Measurements from ENCODE around the gene GLE1. TPM values are rescaled to one million over a fixed set of nuclear protein-coding genes. Genes with fewer than 3 reads are reported as not detected.

The GLE1 gene
- total RNA-seq, 4 donors from 2014 or later = 21.4 to 31.2 (median 24.4) TPM

DNA sequence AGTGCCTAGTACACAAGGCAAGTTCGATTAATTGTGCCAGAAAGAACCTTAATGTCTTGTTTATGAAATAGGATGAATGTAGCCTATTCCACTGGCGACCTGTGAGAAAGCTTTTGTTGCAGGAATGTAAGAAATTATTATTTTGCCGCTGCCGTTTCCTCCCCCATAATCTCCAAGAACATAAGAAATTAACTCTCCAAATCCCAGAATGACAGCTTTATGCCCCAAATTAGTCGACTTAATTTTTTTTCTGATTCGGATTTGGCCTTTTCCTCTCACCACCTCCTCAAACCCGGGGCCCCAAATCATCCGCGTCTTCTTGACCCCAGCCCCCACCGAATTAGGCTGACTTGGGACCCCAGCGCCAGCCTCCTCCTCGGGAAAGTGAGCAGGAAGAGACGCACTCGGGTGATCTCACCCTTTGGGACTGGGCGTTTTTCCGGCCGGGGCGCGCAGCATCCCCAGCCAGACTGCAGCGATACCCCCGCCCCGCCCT, 47.2 kb downstream of the GLE1 start:
- intact Hi-C loops (cut with DNase I) = no loop called here
- DNase-seq = no peak
- WGBS, 2 donors = 3 to 4% methylated on average over 7 to 9 of the region's 22 CpGs
- Histone ChIP-seq H3K4me1 (peaks cover 27 to 57% (median 52%) of the 10 kb centered on the region in 3 donors), H3K36me3 (no peaks in the 10 kb centered on the region), H3K9me3 (no peaks in the 10 kb centered on the region), H3K4me3 (peak overlapping the region; percentile 70 to 97 (median 84)), H3K27ac (peak overlapping the region; percentile 91 to 99 (median 96)), H3K27me3 (no peaks in the 10 kb centered on the region)
- TF ChIP-seq POLR2A (IDR thresholded peaks at IDR 0.05) = peak in 2 of 4 donors; percentile 26 to 30
- TF ChIP-seq, protein P1, sequence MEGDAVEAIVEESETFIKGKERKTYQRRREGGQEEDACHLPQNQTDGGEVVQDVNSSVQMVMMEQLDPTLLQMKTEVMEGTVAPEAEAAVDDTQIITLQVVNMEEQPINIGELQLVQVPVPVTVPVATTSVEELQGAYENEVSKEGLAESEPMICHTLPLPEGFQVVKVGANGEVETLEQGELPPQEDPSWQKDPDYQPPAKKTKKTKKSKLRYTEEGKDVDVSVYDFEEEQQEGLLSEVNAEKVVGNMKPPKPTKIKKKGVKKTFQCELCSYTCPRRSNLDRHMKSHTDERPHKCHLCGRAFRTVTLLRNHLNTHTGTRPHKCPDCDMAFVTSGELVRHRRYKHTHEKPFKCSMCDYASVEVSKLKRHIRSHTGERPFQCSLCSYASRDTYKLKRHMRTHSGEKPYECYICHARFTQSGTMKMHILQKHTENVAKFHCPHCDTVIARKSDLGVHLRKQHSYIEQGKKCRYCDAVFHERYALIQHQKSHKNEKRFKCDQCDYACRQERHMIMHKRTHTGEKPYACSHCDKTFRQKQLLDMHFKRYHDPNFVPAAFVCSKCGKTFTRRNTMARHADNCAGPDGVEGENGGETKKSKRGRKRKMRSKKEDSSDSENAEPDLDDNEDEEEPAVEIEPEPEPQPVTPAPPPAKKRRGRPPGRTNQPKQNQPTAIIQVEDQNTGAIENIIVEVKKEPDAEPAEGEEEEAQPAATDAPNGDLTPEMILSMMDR (IDR thresholded peaks at IDR 0.05) = no peak

DNA sequence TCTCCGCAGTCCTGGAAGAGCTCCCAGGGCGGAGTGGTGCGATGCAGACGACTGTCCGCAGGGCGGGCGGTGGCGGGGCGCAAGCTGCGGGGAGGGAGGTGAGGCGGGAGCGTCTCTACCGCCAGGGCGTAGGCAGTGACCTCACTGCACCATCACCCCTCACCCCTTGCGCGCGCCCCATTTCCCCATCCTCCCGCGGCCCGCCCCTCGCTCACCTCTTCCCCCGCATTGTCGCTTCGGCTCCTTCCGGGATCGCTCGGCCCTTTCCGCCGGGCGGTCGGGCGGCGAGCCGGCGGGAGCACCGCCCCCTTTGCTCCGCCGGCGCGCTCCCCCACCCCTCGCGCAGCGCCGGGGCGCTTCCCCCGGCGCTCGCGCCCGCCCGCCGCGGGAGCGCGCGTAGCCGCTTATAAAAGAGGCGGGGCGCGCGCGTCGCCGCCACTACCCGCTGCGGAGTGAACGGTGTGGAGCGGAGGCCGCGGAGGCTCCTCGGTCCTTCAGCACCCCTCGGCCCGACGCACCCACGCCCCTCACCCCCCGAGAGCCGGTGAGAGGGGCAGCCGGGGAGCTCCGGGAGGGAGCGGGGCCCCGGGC, 47.7 kb downstream of the GLE1 start, which contains the start of gene SPTAN1:
Gene SPTAN1 (plus strand): TSS at position 435 of the 591 bp plus-strand sequence. CDS start 14,154 bp downstream, outside the sequence.
- Histone ChIP-seq H3K9me3 (no peaks in the 10 kb centered on the region), H3K4me3 (peak within 1 kb of the TSS; percentile 70 to 97 (median 84)), H3K36me3 (no peaks in the 10 kb centered on the region), H3K4me1 (peaks cover 29 to 62% (median 54%) of the 10 kb centered on the region in 3 donors), H3K27ac (peak within 1 kb of the TSS; percentile 91 to 99 (median 96)), H3K27me3 (no peaks in the 10 kb centered on the region)
- peak; percentile 63 for DNase-seq
- TF ChIP-seq POLR2A (IDR thresholded peaks at IDR 0.05) = peak; percentile 42 to 99 (median 93)
- TF ChIP-seq, protein P1 (IDR thresholded peaks at IDR 0.05) = peak in 2 of 6 experiments; percentile 19 to 28
- intact Hi-C loops (cut with DNase I) = no loop called here
- WGBS, 2 donors = no CpG with 5 or more reads among the region's 81 CpGs

DNA sequence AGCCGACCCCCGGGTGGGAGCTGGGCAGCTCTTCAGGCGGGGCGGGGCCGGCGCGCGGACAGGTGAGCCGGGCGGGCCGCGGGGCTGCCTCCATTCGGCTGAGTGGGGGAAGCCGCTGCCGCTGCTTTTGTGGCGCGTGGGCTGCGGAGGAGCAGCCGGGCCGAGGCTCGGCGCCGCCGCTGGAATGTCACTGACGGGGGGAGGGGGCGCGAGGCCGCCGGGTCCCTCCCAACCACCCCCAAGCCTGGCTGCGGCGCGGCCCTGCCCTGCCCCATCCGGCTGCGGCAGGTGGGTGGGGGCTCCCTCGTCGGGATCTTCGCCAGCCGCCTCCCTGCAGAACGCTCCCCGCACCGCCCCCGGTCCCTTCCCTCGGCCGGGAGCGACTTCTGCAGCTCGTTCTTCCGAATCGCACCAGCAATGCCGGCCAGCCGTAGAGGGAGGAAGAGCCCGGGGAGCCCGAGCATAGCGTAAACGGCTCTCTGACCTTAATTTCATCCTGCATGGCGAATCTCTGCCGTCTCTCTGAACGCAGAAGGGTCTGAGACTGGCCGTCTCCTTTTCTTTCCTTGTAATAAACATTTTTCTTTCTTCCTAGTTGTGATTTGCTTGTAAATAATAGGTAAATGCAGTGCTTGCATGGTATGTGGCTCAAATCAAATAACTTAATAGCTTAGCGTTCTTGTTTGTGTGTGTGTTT, 48.4 kb downstream of the GLE1 start:
- Histone ChIP-seq H3K9me3 (no peaks in the 10 kb centered on the region), H3K36me3 (no peaks in the 10 kb centered on the region), H3K27ac (peak overlapping the region; percentile 91 to 99 (median 96)), H3K27me3 (no peaks in the 10 kb centered on the region), H3K4me3 (peak overlapping the region; percentile 70 to 97 (median 84)), H3K4me1 (peaks cover 31 to 68% (median 54%) of the 10 kb centered on the region in 3 donors)
- 0 to 1% methylated on average over 14 to 22 of the region's 59 CpGs for WGBS, 2 donors
- no peak for TF ChIP-seq POLR2A (IDR thresholded peaks at IDR 0.05)
- no peak for DNase-seq
- intact Hi-C loops (cut with DNase I) = no loop called here

DNA sequence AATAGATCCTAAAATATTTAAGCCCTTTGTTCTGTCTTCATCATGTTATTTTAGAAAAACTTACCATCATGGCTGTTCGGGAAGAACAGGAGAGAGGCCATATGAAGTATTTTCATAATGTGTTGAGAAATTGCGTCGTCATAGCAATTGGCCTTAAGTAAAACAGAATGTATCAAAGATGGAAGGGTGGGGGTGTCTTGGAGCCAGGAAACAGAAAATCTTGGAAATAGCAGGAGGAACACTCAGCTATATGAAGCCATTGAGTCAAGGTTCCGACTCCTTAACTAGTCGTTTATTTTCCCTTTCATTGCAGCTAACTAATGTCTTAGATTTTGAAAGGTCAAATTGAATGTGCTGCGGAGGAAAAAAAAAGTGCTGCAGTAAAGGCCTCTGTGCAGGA, 49.2 kb downstream of the GLE1 start:
- Histone ChIP-seq H3K36me3 (no peaks in the 10 kb centered on the region), H3K27me3 (no peaks in the 10 kb centered on the region), H3K4me1 (peaks cover 40 to 77% (median 62%) of the 10 kb centered on the region in 3 donors), H3K27ac (peak overlapping the region; percentile 91 to 99 (median 96)), H3K4me3 (peak overlapping the region; percentile 70 to 97 (median 84)), H3K9me3 (no peaks in the 10 kb centered on the region)
- no peak for DNase-seq
- no peak for TF ChIP-seq POLR2A (IDR thresholded peaks at IDR 0.05)
- TF ChIP-seq, protein P1 (IDR thresholded peaks at IDR 0.05) = no peak
- intact Hi-C loops (cut with DNase I) = no loop called here
- 22 to 34% methylated on average over 6 of the region's 6 CpGs for WGBS, 2 donors

DNA sequence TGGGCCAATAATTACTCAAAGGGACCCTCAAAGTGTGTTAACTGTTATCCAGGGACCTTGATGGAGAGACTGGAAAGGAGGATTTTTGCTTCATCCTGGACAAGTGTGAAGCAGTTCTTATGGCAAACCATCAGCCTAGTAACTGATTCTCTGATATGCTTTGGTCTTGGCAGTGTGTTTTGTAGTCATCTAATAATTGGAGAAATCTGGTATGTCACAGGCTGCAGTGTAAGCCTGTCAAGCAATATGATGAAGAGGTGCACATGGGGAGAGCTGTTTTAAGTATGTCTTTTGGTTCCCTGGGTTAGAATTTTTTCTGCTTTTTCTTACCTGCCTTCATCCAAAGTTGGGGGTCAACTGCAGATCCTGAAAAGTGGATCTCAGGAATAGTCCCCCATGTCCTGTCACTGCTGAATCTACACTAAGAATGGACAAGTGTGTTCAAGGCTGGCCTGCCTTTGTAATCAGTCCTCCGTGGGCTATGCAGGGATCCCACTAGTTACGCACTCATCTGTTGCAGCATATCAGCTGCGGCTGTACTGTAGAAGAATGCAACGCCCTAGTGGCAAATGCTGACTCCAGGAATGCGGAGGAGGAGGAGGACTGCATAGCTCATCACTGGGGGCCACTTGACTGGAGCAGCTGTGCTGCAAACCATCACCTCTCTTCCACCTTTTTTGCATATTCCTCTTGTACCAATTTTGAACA, 49.8 kb downstream of the GLE1 start:
- intact Hi-C loops (cut with DNase I) = no loop called here
- TF ChIP-seq POLR2A (IDR thresholded peaks at IDR 0.05) = no peak
- TF ChIP-seq, protein P1 (IDR thresholded peaks at IDR 0.05) = peak in 2 of 6 experiments; percentile 9
- DNase-seq = no peak
- peak overlapping the region; percentile 70 to 97 (median 84) for H3K4me3 ChIP-seq
- peak overlapping the region; percentile 91 to 99 (median 96) for H3K27ac ChIP-seq
- no peaks in the 10 kb centered on the region for H3K36me3 ChIP-seq
- no peaks in the 10 kb centered on the region for H3K9me3 ChIP-seq
- WGBS, 2 donors = 26 to 30% methylated on average over 5 of the region's 5 CpGs
- H3K27me3 ChIP-seq = no peaks in the 10 kb centered on the region
- peaks cover 46 to 83% (median 68%) of the 10 kb centered on the region in 3 donors for H3K4me1 ChIP-seq

All from esophagus squamous epithelium (tissue), 5 donors.